GM18511 (cell line): ENCODE measurements around the gene SULT1A1.

Experiments
- ATAC-seq: cut with Tn5 transposase; IDR thresholded peaks from one replicate; pipeline ENCODE4 v1.9.1; 2021; ENCODE audit warnings: mild to moderate bottlenecking, moderate library complexity; ENCODE audit not compliant: unreplicated experiment

The SULT1A1 gene

DNA sequence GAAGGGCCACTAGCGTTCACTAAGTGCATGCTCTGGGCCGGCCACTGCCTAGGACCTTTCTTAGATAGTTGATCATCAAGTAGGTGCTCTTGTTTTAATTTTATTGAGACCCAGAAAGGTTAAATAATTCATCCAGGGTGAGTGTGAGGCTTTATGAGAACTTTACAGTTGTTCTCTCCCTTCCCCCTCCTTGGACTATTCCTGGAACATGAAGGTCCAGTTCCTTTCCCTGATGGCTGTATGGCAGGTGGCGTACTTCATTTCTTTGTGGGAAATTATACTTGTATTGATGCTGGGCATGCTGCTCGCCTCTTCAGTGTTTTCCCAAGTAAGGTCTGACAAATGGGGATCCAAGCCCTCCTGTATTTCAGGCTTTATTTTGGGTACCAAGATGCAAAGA lies 47.6 kb downstream of the SULT1A1 start:
- no peak for ATAC-seq

DNA sequence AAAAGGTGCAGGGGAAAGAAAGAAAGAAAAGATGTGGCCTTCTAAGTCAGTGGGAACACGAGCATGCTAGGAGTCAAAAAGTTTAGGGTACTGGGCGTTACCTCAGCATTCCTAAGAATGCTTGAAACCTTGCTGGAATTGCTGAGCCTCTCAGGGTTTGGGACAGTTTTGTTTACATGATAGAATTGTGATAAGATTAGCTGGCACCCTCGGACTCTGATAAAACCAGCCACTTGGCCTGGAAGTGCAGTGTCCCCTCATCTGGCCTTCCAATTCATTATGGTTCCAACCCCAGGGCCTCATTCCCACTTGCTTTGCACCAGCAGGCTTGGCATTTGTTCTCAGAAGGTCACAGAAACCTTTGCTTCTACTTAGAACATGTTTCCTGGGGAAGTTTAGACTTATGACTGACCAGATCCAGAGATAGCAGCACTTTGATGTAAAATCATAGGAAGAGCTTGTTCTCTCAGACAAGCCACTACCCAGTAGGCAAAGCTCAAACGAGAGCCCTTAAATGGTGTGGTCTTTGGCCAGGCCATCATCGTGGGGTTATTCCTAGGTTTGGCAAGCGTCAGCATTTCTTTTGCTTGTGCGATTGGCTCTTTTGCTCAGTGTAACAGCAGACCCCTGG lies 48.2 kb downstream of the SULT1A1 start:
- no peak for ATAC-seq

- no peak for ATAC-seq
These were observed 51.4 kb downstream of the SULT1A1 start for GRCh38 chr16:28558456-28558855.

- ATAC-seq, result no peak
These were observed 52.9 kb downstream of the SULT1A1 start for GRCh38 chr16:28556914-28557320.

GRCh38 chr16:28555561-28555960 lies 54.3 kb downstream of the SULT1A1 start:
- ATAC-seq, result no peak
